UCSD-AML1 (cell line): ENCODE results near the gene LRIT2.
"Not testable (repeated sequence)": the region's sequence is repeated elsewhere in the genome, so short reads cannot be mapped to it uniquely, and the experiment has no call there.

Experiments
- DNase-seq: peaks from one replicate; lab custom pipeline; 2025; ENCODE audit not compliant: unreplicated experiment; lab: John Stamatoyannopoulos, UW

LRIT2 gene

GRCh38 chr10:84185526-84186175 is 39.7 kb downstream of the LRIT2 start:
- no peak for DNase-seq

- DNase-seq, result no peak
Observed at GRCh38 chr10:84184517-84184916, 40.8 kb downstream of the LRIT2 start.

- no peak for DNase-seq
Observed at GRCh38 chr10:84181631-84182030, 43.7 kb downstream of the LRIT2 start.

GRCh38 chr10:84180386-84180785 is 45.0 kb downstream of the LRIT2 start:
- DNase-seq, result not testable (repeated sequence)

- DNase-seq, result no peak
Observed at GRCh38 chr10:84179059-84179710, 46.2 kb downstream of the LRIT2 start.

- DNase-seq, result no peak
Observed at GRCh38 chr10:84178160-84178609, 47.2 kb downstream of the LRIT2 start.

GRCh38 chr10:84177541-84178141 is 47.7 kb downstream of the LRIT2 start:
- no peak for DNase-seq

GRCh38 chr10:84176836-84177474 is 48.4 kb downstream of the LRIT2 start:
- no peak for DNase-seq

GRCh38 chr10:84176351-84176750 is 49.0 kb downstream of the LRIT2 start:
- DNase-seq, result no peak

GRCh38 chr10:84175436-84175835 is 49.9 kb downstream of the LRIT2 start:
- DNase-seq, result no peak

GRCh38 chr10:84173501-84173929 is 51.8 kb downstream of the LRIT2 start, which contains the start of gene GPR15LG:
TSS of gene GPR15LG (plus strand) at chr10:84173801. CDS start at chr10:84173852, 51 bp downstream.
- DNase-seq, result no peak

- no peak for DNase-seq
Observed at GRCh38 chr10:84172467-84173356, 52.6 kb downstream of the LRIT2 start.

GRCh38 chr10:84171700-84172466 is 53.5 kb downstream of the LRIT2 start:
- not testable (repeated sequence) for DNase-seq

- not testable (repeated sequence) for DNase-seq
Observed at GRCh38 chr10:84171237-84171636, 54.1 kb downstream of the LRIT2 start.
